ENCODE measurements around the gene RNF169.

RNF169 gene

GRCh38 chr11:74849525-74850391, 101.1 kb downstream of the RNF169 start:
- no peak overlapping the region for H3K4me3 ChIP-seq (ENCODE audit: control insufficient read depth, low read depth, low read length)
- no peak for TF ChIP-seq CTCF (IDR thresholded peaks at IDR 0.05; ENCODE audit: control insufficient read depth, insufficient read depth, low read depth, low read length, missing control alignments)
- no peak for DNase-seq (ENCODE audit: low read depth)

GRCh38 chr11:74853223-74853622, 104.6 kb downstream of the RNF169 start:
- H3K4me3 ChIP-seq (ENCODE audit: control insufficient read depth, low read depth, low read length): no peak overlapping the region
- no peak for TF ChIP-seq CTCF (IDR thresholded peaks at IDR 0.05; ENCODE audit: control insufficient read depth, insufficient read depth, low read depth, low read length, missing control alignments)

DNA sequence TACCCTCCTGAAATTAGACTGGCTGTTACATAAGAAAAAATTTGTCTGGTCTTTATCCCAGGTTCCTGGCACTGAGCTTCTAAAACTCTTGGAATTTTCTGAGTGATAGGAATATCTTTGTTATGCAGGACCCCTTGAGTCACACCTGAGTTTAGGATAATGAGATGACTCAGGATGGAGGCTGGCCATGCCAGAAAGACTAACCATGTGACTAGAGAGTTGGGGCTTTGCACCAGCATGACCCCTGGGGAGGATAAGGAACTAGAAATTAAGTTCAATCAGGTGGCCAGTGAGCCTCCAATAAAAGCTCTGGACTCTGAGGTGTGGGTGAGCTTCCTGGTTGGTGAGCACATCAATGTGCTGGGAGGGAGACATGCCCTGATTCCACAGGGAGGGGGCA, 112.1 kb downstream of the RNF169 start:
- no peak overlapping the region for H3K4me3 ChIP-seq (ENCODE audit: control insufficient read depth, low read depth, low read length)
- TF ChIP-seq CTCF (IDR thresholded peaks at IDR 0.05; ENCODE audit: control insufficient read depth, insufficient read depth, low read depth, low read length, missing control alignments): no peak
- DNase-seq (ENCODE audit: low read depth): no peak

More at GRCh38 chr11:74853223-74853622, 104.6 kb downstream of the RNF169 start:
- DNase-seq (ENCODE audit: low read depth): no peak

DNA sequence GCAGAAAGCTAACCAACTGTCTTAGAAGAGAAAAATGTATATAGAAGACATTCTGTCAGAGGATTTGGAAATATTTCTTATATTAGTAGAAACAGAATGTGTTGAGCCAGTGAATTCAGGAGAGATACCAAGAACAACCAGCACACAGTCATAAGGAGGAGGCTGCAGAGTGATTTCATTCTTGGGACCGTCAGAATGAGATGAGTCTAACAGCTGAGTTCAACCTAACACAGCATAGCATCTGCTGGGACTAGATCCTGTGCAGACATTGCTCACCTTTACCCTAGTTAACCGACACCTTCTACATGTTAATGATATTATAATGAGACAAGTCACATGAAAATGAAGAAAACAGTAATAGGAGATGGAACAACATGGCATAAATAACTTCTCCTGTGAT, 114.8 kb downstream of the RNF169 start:
- H3K4me3 ChIP-seq (ENCODE audit: control insufficient read depth, low read depth, low read length): no peak overlapping the region
- no peak for TF ChIP-seq CTCF (IDR thresholded peaks at IDR 0.05; ENCODE audit: control insufficient read depth, insufficient read depth, low read depth, low read length, missing control alignments)
- DNase-seq (ENCODE audit: low read depth): no peak

DNA sequence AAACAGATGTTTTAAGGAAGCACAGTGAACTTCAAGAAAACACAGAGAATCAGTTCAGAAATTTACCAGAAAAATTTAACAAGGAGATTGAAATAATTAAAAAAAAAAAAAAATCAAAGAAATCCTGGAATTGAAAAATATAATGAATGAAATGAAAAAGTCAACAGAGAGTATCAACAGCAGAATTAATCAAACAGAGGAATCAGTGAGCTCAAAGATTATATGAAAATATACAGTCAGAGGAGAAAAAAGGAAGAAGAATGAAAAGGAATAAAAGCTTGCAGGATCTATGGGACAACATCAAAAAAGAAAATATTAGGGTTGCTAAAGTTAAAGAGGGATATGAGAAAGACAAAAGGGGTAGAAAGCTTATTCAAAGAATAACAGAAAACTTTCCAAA, 117.9 kb downstream of the RNF169 start:
- no peak for TF ChIP-seq CTCF (IDR thresholded peaks at IDR 0.05; ENCODE audit: control insufficient read depth, insufficient read depth, low read depth, low read length, missing control alignments)
- no peak overlapping the region for H3K4me3 ChIP-seq (ENCODE audit: control insufficient read depth, low read depth, low read length)
- no peak for DNase-seq (ENCODE audit: low read depth)

GRCh38 chr11:74870485-74870884, 121.8 kb downstream of the RNF169 start:
- no peak for DNase-seq (ENCODE audit: low read depth)
- no peak overlapping the region for H3K4me3 ChIP-seq (ENCODE audit: control insufficient read depth, low read depth, low read length)
- peak; percentile 45 for TF ChIP-seq CTCF (IDR thresholded peaks at IDR 0.05; ENCODE audit: control insufficient read depth, insufficient read depth, low read depth, low read length, missing control alignments)
